Mesenchymal stem cell (in vitro differentiated cells and primary cell): ENCODE measurements around the gene TGFA.

ENCODE experiments used
- DNase-seq: peaks from one replicate; pipeline ENCODE4 v3.0.0-alpha.2; 2013
- H2AFZ ChIP-seq: one replicate; pipeline ENCODE4 v1.6.1; 2013; ENCODE audit warnings: low read depth, mild to moderate bottlenecking, control low read depth, inconsistent platforms, low read length, moderate library complexity
- H2AK5ac ChIP-seq: 2 replicates; pipeline ENCODE4 v1.6.1; 2013; ENCODE audit warnings: low read length, moderate library complexity, mild to moderate bottlenecking, inconsistent platforms; ENCODE audit not compliant: severe bottlenecking
- H2BK120ac ChIP-seq: one replicate; pipeline ENCODE4 v1.6.1; 2013; ENCODE audit warnings: low read depth, mild to moderate bottlenecking, inconsistent platforms, low read length, moderate library complexity
- H2BK12ac ChIP-seq, 2 experiments: one replicate each; pipeline ENCODE4 v1.6.1; 2013; ENCODE audit warnings: inconsistent platforms in 2 of 2, low read length in 2 of 2, mild to moderate bottlenecking in 2 of 2, moderate library complexity in 2 of 2, control low read depth in 1 of 2
- H2BK15ac ChIP-seq: one replicate; pipeline ENCODE4 v1.6.1; 2013; ENCODE audit warnings: mild to moderate bottlenecking, low read depth, inconsistent platforms; ENCODE audit not compliant: poor library complexity, severe bottlenecking
- H2BK5ac ChIP-seq: 2 replicates; pipeline ENCODE4 v1.6.1; 2013; ENCODE audit warnings: low read depth, mild to moderate bottlenecking, low read length, control low read depth, inconsistent platforms; ENCODE audit not compliant: poor library complexity, severe bottlenecking
- H3K14ac ChIP-seq, 2 experiments: one replicate each; pipeline ENCODE4 v1.6.1; 2013; ENCODE audit warnings: inconsistent platforms in 2 of 2, low read length in 2 of 2, control low read depth in 1 of 2, mild to moderate bottlenecking in 1 of 2, moderate library complexity in 1 of 2
- H3K18ac ChIP-seq, 2 experiments: one replicate each; pipeline ENCODE4 v1.6.1; 2013; ENCODE audit warnings: inconsistent platforms in 2 of 2, low read length in 2 of 2, control low read depth in 1 of 2, low read depth in 1 of 2, mild to moderate bottlenecking in 1 of 2
- H3K23ac ChIP-seq, 2 experiments: one replicate each; pipeline ENCODE4 v1.6.1; 2013; ENCODE audit warnings: inconsistent platforms in 2 of 2, low read length in 2 of 2, mild to moderate bottlenecking in 2 of 2, moderate library complexity in 2 of 2, control low read depth in 1 of 2
- H3K27ac ChIP-seq: 2 replicates; pipeline ENCODE4 v1.5.1; 2013; ENCODE audit warnings: mild to moderate bottlenecking, moderate library complexity, low read length, control low read depth, inconsistent platforms; ENCODE audit not compliant: poor library complexity, severe bottlenecking
- H3K27me3 ChIP-seq, 2 experiments: 2 replicates each; pipeline versions ENCODE4 v1.6.1 to v1.7.0; 2013; ENCODE audit warnings: low read length in 2 of 2, mild to moderate bottlenecking in 2 of 2, moderate library complexity in 2 of 2, control low read depth in 1 of 2, inconsistent platforms in 1 of 2; ENCODE audit not compliant: control insufficient read depth in 1 of 2, insufficient read depth in 1 of 2
- H3K36me3 ChIP-seq, 2 experiments: 2 replicates each; pipeline versions ENCODE4 v1.6.1 to v1.7.0; 2013; ENCODE audit warnings: low read length in 2 of 2, control low read depth in 1 of 2, inconsistent platforms in 1 of 2, low read depth in 1 of 2, mild to moderate bottlenecking in 1 of 2; ENCODE audit not compliant: insufficient read depth in 2 of 2, control insufficient read depth in 1 of 2
- H3K4ac ChIP-seq, 2 experiments: one replicate each; pipeline ENCODE4 v1.6.1; 2013; ENCODE audit warnings: inconsistent platforms in 2 of 2, low read length in 2 of 2, mild to moderate bottlenecking in 2 of 2, moderate library complexity in 2 of 2, control low read depth in 1 of 2, low read depth in 1 of 2
- H3K4me1 ChIP-seq: 2 replicates; pipeline ENCODE4 v1.6.1; 2013; ENCODE audit warnings: low read depth, low read length, control low read depth; ENCODE audit not compliant: control insufficient read depth, insufficient read depth
- H3K4me2 ChIP-seq: 2 replicates; pipeline ENCODE4 v1.6.1; 2013; ENCODE audit warnings: low read length, mild to moderate bottlenecking, inconsistent platforms; ENCODE audit not compliant: poor library complexity, severe bottlenecking
- H3K4me3 ChIP-seq, 2 experiments: 2 replicates each; pipeline versions ENCODE4 v1.5.1 to v1.7.0; 2013; ENCODE audit warnings: low read length in 2 of 2, mild to moderate bottlenecking in 2 of 2, control low read depth in 1 of 2, low read depth in 1 of 2; ENCODE audit not compliant: insufficient read depth in 1 of 2
- H3K79me1 ChIP-seq: replicated peaks from 2 replicates; pipeline ENCODE4 v1.6.1; 2013; ENCODE audit warnings: mild to moderate bottlenecking, control low read depth, low read length, inconsistent platforms; ENCODE audit not compliant: poor library complexity, severe bottlenecking
- H3K9ac ChIP-seq: 2 replicates; pipeline ENCODE4 v1.7.0; 2013; ENCODE audit warnings: mild to moderate bottlenecking, low read length, moderate library complexity
- H3K9me3 ChIP-seq: 2 replicates; pipeline ENCODE4 v1.7.0; 2013; ENCODE audit warnings: mild to moderate bottlenecking, low read length; ENCODE audit not compliant: control insufficient read depth
- H4K8ac ChIP-seq: one replicate; pipeline ENCODE4 v1.6.1; 2013; ENCODE audit warnings: inconsistent platforms, mild to moderate bottlenecking, low read length, moderate library complexity
- H4K91ac ChIP-seq: one replicate; pipeline ENCODE4 v1.6.1; 2013; ENCODE audit warnings: mild to moderate bottlenecking, low read length, inconsistent platforms
- WGBS: methylation state at CpG from one replicate; pipeline ENCODE4 v1.1.7; 2013; ENCODE audit warnings: mixed read lengths; 5-methylcytosine and 5-hydroxymethylcytosine counted together

The TGFA gene

DNA sequence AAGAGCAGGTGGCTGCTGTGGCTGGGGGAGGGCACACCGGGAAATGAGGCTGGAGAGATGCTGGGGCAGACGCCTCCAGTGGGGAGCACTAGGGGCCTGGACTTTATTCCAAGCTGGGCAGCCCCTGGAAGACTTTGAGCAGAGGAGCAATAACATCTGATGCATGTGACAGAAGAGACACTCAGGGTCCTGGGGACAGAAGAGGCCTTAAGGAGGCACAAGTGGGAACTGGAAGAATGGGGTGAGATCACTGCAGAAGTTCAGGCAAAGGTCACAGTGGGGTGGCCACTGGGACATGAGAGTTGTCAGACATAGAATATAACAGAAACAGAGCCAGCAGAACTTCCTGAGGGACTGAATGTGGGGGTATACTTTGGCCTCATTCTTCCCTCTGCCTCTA, 24.0 kb downstream of the TGFA start:
- Histone ChIP-seq H3K23ac (no peak overlapping the region), H2BK5ac (no peak overlapping the region), H3K9ac (no peak overlapping the region), H3K79me1 (no peaks in the 10 kb centered on the region), H4K8ac (no peak overlapping the region), H2BK120ac (no peak overlapping the region), H3K18ac (no peak overlapping the region), H3K36me3 (no peaks in the 10 kb centered on the region), H4K91ac (no peak overlapping the region), H3K4ac (no peak overlapping the region), H3K4me2 (no peak overlapping the region), H3K4me1 (peaks cover 17% of the 10 kb centered on the region), H2AK5ac (no peak overlapping the region), H2BK12ac (no peak overlapping the region), H3K27me3 (peaks cover 6 to 9% of the 10 kb centered on the region in 2 experiments), H3K27ac (no peak overlapping the region), H2BK15ac (no peak overlapping the region), H3K14ac (no peak overlapping the region), H2AFZ (no peak overlapping the region), H3K4me3 (no peak overlapping the region), H3K9me3 (peaks cover 5% of the 10 kb centered on the region)
- WGBS = 63% methylated on average over 2 of the region's 2 CpGs
- DNase-seq = no peak

DNA sequence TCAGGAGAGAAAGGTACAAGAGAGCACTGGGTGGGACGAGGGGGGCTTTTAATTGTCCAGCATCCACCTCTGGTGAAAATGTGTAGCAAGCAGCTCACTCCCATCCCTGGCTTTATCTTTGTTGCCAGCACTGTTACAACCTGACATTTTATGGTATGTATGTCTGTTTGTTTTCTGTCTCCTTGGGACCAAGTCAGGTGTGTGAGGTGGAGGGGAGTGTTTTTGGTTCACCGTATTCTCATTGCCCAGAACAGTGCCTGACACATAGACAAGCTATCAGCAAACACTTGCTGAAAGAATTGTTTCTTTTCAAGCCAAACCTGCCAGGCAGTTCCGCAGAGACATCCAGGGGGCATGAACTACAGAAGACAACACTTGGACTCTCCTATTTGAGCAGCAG, 24.7 kb downstream of the TGFA start:
- H2BK5ac ChIP-seq = no peak overlapping the region
- no peak overlapping the region for H2BK12ac ChIP-seq
- H3K14ac ChIP-seq = no peak overlapping the region
- no peak overlapping the region for H3K23ac ChIP-seq
- H3K79me1 ChIP-seq = no peaks in the 10 kb centered on the region
- H3K27me3 ChIP-seq = peaks cover 2 to 4% of the 10 kb centered on the region in 2 experiments
- H3K27ac ChIP-seq = no peak overlapping the region
- no peak for DNase-seq
- H3K4me2 ChIP-seq = no peak overlapping the region
- no peak overlapping the region for H3K9ac ChIP-seq
- H2AFZ ChIP-seq = no peak overlapping the region
- peaks cover 22% of the 10 kb centered on the region for H3K4me1 ChIP-seq
- H3K9me3 ChIP-seq = peaks cover 5% of the 10 kb centered on the region
- no peaks in the 10 kb centered on the region for H3K36me3 ChIP-seq
- H3K4ac ChIP-seq = no peak overlapping the region
- H2AK5ac ChIP-seq = peak overlapping the region; percentile 26
- no peak overlapping the region for H3K18ac ChIP-seq
- no peak overlapping the region for H2BK120ac ChIP-seq
- no peak overlapping the region for H3K4me3 ChIP-seq
- no peak overlapping the region for H4K91ac ChIP-seq
- no peak overlapping the region for H4K8ac ChIP-seq
- WGBS = 68% methylated on average over 3 of the region's 3 CpGs
- no peak overlapping the region for H2BK15ac ChIP-seq

DNA sequence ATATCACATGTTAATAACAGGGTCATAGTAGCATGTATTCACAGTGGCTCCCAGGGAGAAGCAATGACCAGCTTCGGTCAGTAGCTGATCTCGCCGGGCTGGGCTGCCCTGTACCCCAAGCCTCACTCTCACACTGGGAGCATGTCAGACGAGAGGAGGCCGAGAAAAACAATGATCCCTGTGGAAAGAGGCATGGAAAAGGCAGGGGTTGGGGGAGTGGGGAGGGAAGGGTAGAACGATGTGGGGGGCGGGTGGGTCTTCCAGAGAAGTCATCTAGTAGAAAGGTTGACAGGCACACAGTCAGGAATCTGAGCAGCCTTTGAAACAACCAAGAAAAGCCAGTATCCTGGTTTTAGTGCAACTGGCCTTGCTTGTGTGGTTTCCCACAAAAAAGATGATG, 25.4 kb downstream of the TGFA start:
- Histone ChIP-seq H4K8ac (no peak overlapping the region), H3K23ac (no peak overlapping the region), H2AK5ac (no peak overlapping the region), H3K4me3 (no peak overlapping the region), H2AFZ (no peak overlapping the region), H3K9me3 (peaks cover 5% of the 10 kb centered on the region), H3K36me3 (no peaks in the 10 kb centered on the region), H4K91ac (no peak overlapping the region), H3K4ac (no peak overlapping the region), H2BK12ac (no peak overlapping the region), H2BK120ac (no peak overlapping the region), H3K4me2 (no peak overlapping the region), H3K79me1 (no peaks in the 10 kb centered on the region), H3K18ac (no peak overlapping the region), H2BK5ac (no peak overlapping the region), H3K27me3 (no peaks in the 10 kb centered on the region), H3K4me1 (peaks cover 22% of the 10 kb centered on the region), H3K14ac (no peak overlapping the region), H3K27ac (no peak overlapping the region), H3K9ac (no peak overlapping the region), H2BK15ac (no peak overlapping the region)
- 88% methylated on average over 7 of the region's 7 CpGs for WGBS
- no peak for DNase-seq

DNA sequence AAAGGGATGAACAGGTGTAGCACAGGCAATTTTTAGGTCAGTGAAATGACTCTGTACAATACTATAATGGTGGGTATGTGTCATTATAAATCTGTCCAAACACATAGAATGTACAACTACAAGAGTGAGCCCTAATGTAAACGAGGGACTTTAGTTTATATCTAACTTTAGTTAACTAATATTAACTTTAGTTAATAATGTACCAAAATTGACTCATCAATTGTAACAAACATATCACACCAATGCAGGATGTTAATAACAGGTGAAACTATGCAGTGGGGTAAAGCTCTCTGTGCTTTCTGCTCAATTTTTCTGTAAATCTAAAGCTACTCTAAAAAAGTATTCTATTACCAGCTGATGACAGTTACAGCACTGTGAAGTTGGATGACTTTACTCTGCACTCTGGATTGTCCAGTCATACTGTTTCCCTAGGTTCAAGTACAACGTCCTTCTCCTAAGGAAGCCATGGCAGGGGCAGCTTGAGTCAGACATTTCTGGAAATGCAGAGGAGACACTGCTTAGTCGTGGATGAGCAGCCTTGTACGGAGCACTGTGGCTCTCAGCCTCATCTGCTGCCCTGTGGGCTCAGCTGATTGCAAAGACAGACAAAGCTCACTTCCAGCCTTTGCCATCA, 26.1 kb downstream of the TGFA start:
- H3K14ac ChIP-seq = no peak overlapping the region
- H2BK15ac ChIP-seq = no peak overlapping the region
- no peaks in the 10 kb centered on the region for H3K27me3 ChIP-seq
- H3K36me3 ChIP-seq = no peaks in the 10 kb centered on the region
- H3K4me1 ChIP-seq = peaks cover 22% of the 10 kb centered on the region
- no peak overlapping the region for H2AK5ac ChIP-seq
- no peak overlapping the region for H3K4me3 ChIP-seq
- no peaks in the 10 kb centered on the region for H3K79me1 ChIP-seq
- H2BK120ac ChIP-seq = no peak overlapping the region
- no peak overlapping the region for H2BK5ac ChIP-seq
- no peak overlapping the region for H3K9ac ChIP-seq
- H3K4ac ChIP-seq = no peak overlapping the region
- no peak overlapping the region for H2AFZ ChIP-seq
- 66% methylated on average over 3 of the region's 4 CpGs for WGBS
- H2BK12ac ChIP-seq = no peak overlapping the region
- H4K91ac ChIP-seq = no peak overlapping the region
- no peak overlapping the region for H3K18ac ChIP-seq
- H3K23ac ChIP-seq = no peak overlapping the region
- H3K4me2 ChIP-seq = no peak overlapping the region
- peaks cover 5% of the 10 kb centered on the region for H3K9me3 ChIP-seq
- no peak overlapping the region for H4K8ac ChIP-seq
- peak overlapping the region; percentile 69 for H3K27ac ChIP-seq
- no peak for DNase-seq
